ENCODE data around the gene RAB14.

RAB14 gene

DNA sequence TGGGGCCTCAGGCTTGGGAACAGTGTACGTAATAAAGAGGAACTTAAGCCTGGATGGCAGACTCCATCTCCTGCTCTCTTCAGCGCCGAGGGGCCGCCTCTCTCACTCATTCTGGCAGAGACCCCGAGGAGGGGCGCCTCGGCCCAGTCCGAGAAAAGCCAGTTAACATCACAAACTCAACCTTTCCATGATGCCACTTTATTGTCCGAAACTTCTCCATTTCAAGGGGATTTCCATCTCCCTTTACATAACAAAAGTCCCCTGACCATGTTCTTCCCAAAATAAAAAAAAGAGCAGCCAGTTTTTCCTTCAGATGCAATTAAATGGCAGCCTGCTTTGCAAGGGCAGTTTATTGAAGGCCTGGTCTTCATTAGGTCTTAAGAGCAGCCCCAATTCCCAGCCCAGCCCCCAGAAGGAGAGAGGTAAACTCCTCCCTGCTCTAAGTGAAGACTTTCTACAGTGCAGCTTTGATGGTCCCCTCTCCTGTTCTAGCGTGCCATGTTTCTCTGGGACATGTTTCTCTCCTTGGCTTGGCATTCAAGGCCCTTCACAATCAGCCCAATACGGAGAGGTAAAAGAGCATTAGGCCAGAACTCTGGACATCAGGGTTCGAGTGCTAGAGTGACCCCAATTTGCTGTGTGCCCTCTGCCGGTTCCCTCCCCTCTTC is 19.5 kb upstream of the RAB14 start:
- no peak for DNase-seq (ENCODE audit: low spot score)
- Histone ChIP-seq H3K36me3 (ENCODE audit: low read depth) (no peaks in the 10 kb centered on the region), H3K9me3 (ENCODE audit: severe bottlenecking) (no peaks in the 10 kb centered on the region), H3K27ac (ENCODE audit: poor library complexity, severe bottlenecking) (no peak overlapping the region), H3K27me3 (ENCODE audit: insufficient read depth, poor library complexity, severe bottlenecking) (no peaks in the 10 kb centered on the region), H3K4me1 (ENCODE audit: insufficient read depth, poor library complexity, severe bottlenecking) (peaks cover 8% of the 10 kb centered on the region), H3K4me3 (ENCODE audit: severe bottlenecking) (no peak overlapping the region)
- no peak for TF ChIP-seq CTCF (IDR thresholded peaks at IDR 0.05; ENCODE audit: poor library complexity, severe bottlenecking)
- no peak for ATAC-seq (ENCODE audit: low read depth)

DNA sequence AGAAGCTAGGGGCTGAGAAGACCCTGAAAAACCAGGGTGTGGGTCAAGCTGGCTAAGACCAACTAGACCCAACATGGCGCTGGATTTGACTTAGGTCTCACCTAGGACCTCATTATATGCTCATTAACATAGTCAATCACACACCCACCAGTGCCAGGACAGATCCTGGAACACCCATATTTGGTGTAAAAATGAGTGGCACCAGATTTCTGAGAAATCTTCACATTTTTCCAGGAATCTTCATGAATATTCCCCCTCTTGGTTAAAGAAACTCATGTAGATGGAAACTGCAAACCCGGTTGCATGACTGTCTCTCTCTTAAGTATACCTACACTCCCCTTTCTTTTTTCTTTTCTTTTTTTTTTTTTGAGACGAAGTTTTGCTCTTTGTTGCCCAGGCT is 17.9 kb upstream of the RAB14 start:
- no peak overlapping the region for H3K27ac ChIP-seq (ENCODE audit: poor library complexity, severe bottlenecking)
- H3K4me1 ChIP-seq (ENCODE audit: insufficient read depth, poor library complexity, severe bottlenecking), result peaks cover 6% of the 10 kb centered on the region
- H3K36me3 ChIP-seq (ENCODE audit: low read depth), result no peaks in the 10 kb centered on the region
- no peaks in the 10 kb centered on the region for H3K27me3 ChIP-seq (ENCODE audit: insufficient read depth, poor library complexity, severe bottlenecking)
- ATAC-seq (ENCODE audit: low read depth) (no peak), DNase-seq (ENCODE audit: low spot score) (no peak)
- no peaks in the 10 kb centered on the region for H3K9me3 ChIP-seq (ENCODE audit: severe bottlenecking)
- no peak for TF ChIP-seq CTCF (IDR thresholded peaks at IDR 0.05; ENCODE audit: poor library complexity, severe bottlenecking)
- H3K4me3 ChIP-seq (ENCODE audit: severe bottlenecking), result no peak overlapping the region

DNA sequence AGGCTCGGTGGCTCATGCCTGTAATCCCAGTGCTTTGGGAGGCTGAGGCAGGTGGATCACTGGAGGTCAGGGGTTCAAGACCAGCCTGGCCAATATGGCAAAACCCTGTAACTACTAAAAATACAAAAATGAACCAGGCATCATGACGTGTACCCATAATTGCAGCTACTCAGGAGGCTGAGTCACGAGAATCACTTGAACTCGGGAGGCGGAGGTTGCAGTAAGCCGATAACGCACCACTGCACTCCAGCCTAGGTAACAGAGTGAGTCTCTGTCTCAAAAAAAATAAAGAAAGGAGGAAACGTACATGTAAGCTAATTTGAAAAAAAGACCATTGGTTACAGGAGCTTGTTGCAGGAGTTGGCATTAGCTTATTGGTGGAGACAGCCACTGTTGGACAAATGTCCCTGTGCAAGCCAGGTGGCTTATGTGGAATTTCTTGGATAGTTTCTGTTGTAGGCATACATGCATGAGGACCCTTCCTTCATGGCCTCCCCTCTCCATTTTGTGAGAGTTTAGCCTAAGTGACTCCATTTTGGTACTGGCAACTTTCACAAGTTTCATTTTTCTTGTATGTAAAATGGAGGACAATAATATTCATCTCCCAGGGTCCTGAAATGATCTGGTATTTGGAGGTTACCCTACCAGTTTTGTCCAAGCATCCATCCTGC is 16.8 kb upstream of the RAB14 start:
- H3K36me3 ChIP-seq (ENCODE audit: low read depth), result no peaks in the 10 kb centered on the region
- no peak for TF ChIP-seq CTCF (IDR thresholded peaks at IDR 0.05; ENCODE audit: poor library complexity, severe bottlenecking)
- no peak overlapping the region for H3K27ac ChIP-seq (ENCODE audit: poor library complexity, severe bottlenecking)
- peaks cover 6% of the 10 kb centered on the region for H3K4me1 ChIP-seq (ENCODE audit: insufficient read depth, poor library complexity, severe bottlenecking)
- H3K4me3 ChIP-seq (ENCODE audit: severe bottlenecking), result no peak overlapping the region
- H3K27me3 ChIP-seq (ENCODE audit: insufficient read depth, poor library complexity, severe bottlenecking), result no peaks in the 10 kb centered on the region
- no peak for DNase-seq (ENCODE audit: low spot score)
- no peak for ATAC-seq (ENCODE audit: low read depth)
- H3K9me3 ChIP-seq (ENCODE audit: severe bottlenecking), result no peaks in the 10 kb centered on the region

GRCh38 chr9:121217609-121218292 is 16.1 kb upstream of the RAB14 start:
- TF ChIP-seq CTCF (IDR thresholded peaks at IDR 0.05; ENCODE audit: poor library complexity, severe bottlenecking), result no peak
- no peak for DNase-seq (ENCODE audit: low spot score)
- Histone ChIP-seq H3K4me3 (ENCODE audit: severe bottlenecking) (no peak overlapping the region), H3K27me3 (ENCODE audit: insufficient read depth, poor library complexity, severe bottlenecking) (no peaks in the 10 kb centered on the region), H3K27ac (ENCODE audit: poor library complexity, severe bottlenecking) (no peak overlapping the region), H3K9me3 (ENCODE audit: severe bottlenecking) (no peaks in the 10 kb centered on the region), H3K4me1 (ENCODE audit: insufficient read depth, poor library complexity, severe bottlenecking) (peaks cover 8% of the 10 kb centered on the region), H3K36me3 (ENCODE audit: low read depth) (no peaks in the 10 kb centered on the region)
- peak; percentile 84 for ATAC-seq (ENCODE audit: low read depth)

Data from RWPE2 (cell line).